8988T (cell line): ENCODE results near the gene DPEP3.
"Not testable (repeated sequence)": the region's sequence is repeated elsewhere in the genome, so short reads cannot be mapped to it uniquely, and the experiment has no call there.

ENCODE experiments used
- DNase-seq: peaks from one replicate; pipeline ENCODE4 v3.0.0; 2011

Gene DPEP3

DNA sequence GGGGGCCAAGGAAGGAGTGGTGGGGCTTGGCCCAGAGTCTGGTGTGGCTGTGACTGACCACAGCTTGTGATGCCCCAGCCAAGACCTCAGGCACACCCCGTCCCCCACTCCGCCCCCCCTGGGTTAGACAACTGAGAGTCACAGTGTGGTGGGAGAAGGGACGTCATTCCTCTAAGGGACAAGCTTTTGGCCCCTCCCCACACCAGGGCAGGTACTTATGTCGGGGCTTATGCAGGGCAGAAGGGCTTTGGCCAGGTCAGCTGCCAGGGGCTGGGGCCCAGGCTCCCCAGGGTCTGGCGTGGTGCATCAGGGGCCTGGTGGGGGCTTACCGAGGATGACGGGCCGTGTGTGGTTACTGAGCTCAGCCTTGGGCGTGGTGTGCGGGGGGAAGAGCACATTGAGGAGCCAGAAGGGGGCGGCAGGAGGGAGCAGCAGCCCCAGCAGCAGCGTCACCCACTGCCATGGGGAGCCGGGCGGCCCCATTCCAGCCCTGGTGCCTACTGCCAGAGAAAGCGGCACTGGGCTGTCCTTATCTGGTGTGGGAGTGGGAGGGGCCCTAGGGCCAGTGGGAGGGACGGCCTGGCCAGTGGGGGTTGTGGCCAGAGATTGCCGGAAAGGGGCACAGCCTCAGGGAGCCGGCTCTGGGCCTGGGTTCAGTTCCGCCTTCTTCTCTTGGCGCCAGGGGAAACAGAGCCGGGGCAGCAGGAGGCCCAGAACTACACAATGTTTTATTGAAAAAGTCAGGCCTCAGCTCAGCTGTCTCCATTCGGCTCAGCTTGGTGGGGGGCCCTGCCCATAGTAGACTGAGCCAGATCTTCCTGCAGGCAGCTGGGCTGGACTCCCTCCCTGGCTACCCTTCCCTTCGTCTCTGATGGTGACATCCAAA lies 36.4 kb downstream of the DPEP3 start, which contains the start of gene LCAT:
LCAT (minus strand) TSS at position 502 of the 886 bp plus-strand sequence; CDS start at position 483, 19 bp downstream.
- no peak for DNase-seq

DNA sequence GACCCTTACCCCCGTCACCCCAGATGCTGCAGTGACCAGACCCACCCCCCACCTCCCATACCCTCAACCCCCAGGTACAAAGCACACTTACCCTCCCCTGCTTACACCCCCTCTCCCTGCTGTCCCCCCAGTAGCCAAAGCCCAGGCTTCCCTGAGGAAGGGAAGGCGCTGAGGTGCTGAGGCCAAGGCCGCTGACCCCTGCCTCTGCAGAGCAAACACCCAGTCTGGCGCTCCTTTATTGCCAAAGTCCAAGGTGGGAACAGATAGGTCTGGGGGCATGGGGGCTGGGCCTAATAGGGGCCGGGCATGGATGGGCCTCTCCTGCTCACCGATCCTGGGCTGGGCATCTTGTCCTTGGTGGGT lies 37.1 kb downstream of the DPEP3 start:
- no peak for DNase-seq

DNA sequence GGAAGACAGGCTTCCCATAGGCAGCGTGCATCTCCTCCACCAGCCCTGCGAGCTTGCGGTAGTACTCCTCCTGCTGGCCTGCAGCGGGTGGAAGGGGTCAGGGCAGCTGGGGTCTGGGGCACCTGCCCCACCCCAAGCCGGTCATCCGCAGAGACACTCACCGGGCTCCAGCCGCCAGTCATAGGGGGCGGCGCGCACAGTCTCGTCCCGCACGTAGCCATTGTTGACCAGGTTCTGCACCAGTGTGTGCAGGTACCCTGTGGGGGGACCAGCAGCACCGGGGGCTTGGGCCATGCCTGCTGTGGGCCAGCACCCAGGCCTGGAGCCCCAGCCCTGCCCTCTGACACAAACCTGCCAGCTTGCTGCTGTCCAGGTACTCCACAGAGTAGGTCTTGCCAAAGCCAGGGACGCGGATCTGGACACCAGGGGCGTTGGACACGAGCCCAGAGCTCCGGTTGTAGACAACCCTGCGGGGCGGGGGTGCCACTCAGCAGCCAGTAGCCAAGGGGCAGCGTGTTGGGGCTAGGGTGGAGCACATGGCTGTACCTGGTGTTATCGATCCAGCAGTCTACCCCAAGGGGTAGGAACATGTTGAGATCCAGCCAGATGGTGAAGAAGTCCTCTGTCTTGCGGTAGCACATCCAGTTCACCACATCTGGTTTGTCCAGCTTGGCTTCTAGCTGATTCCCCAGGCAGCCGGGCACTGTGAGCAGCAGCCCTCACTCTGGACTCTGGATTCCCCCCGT lies 37.6 kb downstream of the DPEP3 start:
- no peak for DNase-seq

DNA sequence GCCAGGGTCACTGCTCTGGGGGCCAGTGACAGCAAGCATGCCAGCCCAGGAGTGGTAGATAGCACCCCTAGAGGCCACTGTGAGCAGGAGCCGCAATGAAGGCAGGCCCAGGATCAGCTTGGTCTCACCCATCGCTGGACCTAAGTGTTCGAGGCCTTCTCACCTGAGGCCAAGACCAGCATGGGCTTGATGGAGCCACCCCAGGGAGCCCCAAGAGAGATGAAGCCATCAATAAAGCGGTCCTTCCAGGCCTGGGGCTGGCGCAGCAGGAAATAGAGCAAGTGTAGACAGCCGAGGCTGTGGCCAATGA lies 38.1 kb downstream of the DPEP3 start:
- peak; percentile 79 for DNase-seq

DNA sequence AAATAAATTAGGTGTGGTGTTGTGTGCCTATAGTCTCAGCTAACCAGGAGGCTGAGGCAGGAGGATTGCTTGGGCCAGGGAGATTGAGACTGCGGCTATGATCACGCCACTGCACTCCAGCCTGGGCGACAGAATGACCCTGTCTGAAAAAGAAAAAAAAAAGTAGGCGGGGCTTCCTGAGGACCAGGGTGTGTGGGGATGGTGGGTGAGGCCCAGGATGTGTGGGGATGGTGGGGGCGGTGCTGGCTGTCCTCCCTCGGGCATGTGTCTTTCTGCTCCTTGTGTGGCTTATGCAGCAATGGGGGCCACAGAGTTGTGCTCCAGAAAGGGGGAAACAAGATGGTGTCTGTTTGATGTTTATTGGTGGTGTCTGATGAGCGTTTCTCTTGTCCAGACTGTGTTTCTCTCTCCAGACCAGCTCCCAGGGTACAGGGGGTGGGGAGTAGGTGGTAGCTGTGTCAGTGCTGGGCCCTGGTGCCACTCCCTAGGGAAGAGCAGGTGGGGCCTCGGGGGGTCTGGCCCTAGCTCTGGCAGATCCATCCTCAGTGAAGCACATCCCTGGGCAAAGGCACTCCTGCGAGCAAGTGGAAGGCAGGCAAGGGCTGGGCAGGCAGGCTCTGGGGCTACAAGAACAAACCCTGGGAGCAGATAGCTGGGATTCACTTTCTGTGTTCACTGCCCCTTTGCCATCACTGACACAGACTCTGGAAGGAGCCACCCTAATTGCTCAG lies 38.7 kb downstream of the DPEP3 start:
- no peak for DNase-seq

DNA sequence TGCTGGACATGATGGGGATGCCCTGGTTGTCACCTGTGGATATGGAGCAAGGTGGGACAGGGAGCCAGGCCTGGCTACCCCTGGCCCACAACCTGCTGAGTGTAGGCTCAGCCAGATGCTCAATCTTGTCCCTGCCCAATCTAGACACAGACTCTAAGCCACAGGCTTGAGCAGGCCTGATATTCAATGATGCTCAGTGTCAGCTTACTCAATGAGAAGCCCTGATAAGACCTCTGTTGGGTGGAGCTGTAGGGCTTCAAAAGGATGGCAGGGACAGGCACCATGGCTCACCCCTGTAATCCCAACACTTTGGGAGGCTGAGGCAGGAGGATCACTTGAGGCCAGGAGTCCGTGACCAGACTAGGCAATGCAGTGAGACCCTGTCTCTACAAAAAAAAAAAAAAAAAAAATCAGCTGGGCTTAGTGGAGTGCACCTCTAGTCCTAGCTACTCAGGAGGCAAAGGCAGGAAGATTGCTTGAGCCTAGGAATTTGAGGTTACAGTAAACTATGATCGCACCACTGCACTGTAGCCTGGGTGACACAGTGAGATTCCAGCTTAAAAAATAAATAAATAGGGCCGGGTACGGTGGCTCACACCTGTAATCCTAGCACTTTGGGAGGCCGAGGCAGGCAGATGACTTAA lies 39.7 kb downstream of the DPEP3 start:
- DNase-seq = no peak

DNA sequence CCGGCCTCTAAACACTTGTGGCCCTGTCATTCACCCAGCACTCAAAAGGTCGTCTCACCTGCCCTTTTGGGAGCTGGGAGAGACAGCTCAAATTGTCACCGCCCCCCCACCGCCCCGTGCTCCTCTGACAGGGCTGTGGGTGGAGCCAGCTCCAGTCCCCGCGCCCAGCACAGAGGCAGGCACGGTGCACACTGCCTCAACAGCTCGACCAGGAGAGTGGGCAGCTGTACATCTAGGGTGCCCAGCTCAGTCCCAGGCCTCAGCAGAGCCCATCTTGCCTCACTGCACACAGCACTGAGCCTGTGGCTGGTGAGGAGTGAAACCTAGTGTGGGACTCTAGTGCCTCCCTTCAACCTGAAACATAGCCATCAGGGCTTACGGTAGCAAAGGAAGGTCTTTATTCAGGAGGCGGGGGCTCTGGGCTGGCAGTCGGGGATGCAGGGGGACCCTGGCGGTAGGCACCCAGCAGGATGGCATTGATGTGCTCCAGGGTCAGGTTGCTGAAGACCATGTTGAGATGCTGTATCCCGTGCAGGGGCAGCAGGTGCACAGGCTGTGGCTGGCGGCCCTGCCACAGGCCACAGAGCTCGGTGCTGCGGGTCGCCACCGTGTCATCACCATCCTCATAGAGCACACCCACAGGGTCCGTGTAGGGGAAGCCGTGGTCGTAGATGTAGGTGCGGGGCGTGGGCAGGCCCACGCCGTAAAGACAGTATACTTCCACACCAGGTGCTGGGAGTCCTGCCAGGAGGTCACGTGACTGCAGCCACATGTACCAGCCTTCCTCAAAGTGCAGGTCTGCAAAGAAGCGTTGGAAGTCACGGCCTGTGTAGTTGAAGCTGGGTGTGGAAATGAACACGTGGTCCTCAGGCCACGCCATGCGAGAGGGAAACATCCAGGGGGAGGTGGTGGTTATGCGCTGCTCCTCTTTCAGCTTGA lies 40.5 kb downstream of the DPEP3 start:
- no peak for DNase-seq

DNA sequence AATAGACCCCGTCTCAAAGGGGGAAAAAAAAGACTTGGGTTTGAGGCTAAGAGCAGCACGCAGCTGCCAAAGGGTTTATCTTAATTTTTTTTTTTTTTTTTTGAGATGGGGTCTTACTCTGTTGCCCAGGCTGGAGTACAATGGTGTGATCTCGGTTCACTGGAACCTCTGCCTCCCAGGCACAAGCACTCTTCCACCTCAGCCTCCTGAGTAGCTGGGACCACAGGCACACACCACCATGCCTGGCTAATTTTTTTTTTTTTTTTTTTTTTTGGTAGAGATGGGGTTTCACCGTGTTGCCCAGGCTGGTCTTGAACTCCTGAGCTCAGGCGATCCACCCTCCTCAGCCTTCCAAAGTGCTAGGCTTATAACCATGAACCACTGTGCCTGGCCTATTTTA lies 42.6 kb downstream of the DPEP3 start:
- DNase-seq = not testable (repeated sequence)

DNA sequence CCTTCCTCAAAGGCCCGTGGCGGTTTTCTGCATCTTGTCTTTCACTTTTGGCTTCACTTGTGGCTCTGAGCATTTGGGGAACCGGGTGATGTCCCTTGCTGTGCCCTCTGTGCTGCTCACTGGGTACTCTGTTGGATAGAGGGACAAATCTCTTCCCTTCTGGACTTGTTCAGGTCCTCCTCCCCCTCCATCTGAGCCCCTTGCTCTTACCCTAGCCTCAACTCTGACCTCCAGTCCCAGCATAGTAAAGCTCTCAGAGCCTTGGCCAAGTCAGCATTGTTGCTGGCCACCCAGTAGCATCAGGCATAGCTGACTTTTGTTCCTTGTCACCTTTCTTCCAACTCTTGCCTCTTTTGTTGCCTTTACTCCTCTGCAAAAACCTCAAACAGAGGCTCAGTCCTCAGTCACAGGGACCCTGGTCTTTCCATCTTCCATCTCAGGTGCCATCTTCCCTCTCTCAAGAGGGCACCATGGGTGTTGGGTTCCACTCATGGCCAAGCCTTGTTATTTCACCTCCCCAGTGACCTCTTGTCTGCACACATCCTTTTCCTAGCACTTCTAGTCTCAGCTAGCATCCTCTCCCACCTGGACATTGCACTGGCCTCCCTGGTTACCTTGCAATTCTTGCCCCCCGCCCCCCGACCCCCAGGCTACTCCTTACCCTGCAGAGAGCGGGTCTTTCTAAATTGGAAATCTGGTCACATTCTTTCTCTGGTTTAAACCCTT lies 43.3 kb downstream of the DPEP3 start:
- DNase-seq = no peak

DNA sequence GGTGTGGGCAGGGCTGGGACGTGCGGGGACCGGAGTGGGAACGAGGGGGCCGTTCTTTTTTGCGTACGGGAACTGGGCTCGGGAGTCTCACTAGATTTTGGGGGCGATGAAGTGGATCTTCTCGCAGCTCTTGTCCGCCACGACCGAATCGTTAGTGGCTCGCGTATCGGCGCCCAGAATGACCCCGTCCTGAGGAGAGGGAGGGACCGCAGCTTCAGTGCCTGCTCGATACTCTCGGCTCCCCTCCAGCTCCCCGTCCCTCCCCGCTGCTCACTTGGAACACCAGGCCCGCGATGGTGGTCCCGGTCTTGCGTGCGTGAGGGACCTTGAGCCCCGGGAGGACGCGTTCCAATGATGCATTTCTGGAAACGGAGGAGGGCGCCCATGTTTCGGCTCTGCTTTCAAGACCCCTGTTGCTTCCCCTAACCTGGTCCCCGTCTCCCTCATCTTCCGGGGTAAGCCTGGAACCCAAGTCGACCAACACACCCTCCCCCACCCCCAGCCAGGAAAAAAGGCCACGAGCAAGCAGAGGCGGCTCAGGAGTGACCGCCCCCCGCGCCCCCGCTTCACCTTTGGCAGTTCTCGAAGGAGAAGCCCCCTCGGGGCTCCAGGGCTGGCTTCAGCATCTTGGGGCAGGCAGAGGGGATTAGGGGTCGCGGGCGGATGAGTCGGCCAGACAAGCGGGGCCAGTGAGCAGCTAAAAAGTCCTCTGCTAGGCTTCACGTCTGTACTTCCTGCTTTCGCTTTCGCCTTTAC lies 44.0 kb downstream of the DPEP3 start, which contains the start of gene PSMB10:
PSMB10 (minus strand) TSS at position 727 of the 756 bp plus-strand sequence; CDS start at position 626, 101 bp downstream.
- DNase-seq = no peak

DNA sequence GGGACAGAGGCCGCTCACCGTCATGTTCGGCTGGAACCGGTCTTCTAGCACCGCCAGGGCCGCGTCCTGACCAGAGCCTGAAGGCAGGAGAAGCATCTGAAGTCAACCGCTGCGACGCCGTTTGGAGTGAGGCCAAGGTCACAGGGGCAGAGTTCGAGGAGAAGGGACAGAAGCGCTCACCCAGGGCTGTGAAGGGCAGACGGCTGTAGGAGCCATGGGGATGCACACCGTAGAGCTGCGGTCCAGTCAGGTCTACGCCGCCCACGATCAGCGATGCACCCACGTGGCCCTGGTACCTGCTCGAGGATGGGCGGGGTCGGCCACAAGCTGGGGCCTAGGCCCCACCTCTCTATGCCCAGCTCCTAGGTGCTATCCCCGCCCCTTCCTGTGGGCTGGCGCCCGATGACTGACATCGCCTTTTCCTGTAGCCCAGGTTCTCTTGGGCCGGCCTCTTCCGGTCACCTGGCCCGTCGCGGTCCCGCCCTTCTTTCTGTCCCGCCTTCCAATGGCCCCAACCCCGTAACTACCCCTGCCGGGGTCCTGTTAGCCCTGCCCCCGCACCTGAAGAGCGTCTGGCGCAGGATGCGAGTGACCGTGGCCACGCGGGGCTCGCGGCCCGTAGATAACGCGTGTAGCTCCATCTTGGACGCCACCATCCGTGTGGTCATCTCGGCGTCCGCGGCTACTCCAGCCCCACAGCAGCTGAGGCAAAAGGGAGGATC lies 44.7 kb downstream of the DPEP3 start:
- peak; percentile 100 for DNase-seq

DNA sequence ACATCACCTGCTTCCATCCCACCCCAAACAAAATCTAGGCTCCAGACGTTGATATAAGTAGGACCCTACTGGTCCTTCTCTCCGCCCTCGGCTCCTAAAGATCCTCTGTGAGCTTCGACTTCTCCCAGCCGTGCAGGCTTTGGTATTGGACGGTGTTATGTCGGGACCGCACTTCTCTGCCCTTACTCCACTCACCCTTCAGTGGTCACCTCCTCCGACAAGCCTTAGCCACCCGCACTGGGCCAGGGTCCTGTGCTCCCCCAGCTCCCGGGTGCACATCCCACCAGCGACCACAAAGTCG lies 45.2 kb downstream of the DPEP3 start:
- DNase-seq = no peak

DNA sequence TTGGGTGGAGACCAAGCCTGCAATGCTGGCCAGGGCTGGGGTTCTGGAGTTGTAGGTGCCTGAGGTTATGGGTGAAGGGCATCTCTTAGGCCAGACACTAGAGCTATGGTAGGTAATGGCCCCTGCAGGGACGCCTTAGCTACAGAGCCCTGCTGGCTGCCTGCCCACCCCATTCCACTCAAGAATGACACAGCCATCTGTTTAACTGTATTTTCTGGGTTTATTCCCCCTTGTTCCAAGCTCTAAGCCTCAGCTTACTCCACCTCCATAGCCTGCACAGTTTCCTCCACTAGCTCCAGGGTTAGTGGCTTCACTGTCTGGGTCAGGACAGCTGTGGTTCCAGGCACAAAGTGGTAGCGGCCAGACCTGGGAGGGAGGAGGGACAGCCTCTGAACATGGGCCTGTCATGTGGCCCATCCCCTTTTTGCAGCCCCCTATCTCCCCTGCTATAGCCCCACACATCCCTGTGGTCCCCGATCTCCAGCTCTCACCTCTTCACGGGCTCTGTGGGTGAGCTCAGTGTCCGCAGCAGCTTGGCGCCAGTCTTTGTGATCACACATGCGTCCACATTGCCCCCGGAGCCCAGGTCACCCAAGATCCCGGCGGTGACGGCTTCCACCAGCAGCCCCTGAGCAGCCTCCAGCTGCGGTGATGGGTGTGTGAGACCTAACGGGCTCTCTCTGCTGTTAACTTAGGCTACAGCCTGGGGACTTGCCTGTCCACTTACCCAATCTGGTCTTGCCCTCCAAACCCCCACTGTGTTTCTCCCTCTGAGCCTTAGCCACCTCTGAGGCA lies 45.8 kb downstream of the DPEP3 start:
- DNase-seq = no peak

DNA sequence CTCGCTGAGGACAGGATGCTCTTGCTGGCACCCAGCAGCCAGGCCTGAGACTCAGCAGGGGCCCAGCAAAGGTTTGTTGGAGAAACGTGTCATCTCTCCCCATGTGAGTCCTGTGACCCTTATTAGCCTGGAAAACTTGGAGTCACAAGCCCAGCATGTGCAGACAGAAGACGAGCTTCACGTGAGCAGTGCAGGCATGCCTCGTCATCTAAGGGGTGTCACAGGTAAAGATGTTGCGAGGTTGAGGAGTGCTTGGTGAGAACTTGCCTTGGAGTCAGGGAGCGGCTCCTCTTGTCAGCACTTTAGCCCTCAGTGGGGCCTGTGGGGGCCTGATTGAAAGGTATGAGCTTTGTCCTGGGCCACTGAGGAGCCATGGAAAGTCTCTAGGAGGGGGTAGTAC lies 46.5 kb downstream of the DPEP3 start:
- no peak for DNase-seq

DNA sequence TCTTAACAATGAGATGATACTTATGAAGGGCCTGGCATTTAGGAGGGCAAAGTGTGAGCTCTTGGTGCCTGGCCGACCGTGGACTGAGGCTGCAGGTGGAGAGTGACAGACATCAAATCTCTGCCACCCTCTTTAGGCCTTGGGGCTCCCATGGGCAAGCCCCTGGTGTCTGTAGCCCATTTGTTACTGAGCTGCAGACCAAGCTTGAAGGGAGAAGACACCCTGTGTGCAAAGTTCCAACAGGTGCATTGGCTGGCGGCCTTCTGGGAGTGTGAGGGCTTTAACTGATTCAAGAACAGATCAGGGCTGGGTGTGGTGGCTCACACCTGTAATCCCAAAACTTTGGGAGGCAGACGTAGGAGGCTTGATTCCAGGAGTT lies 47.8 kb downstream of the DPEP3 start:
- no peak for DNase-seq

DNA sequence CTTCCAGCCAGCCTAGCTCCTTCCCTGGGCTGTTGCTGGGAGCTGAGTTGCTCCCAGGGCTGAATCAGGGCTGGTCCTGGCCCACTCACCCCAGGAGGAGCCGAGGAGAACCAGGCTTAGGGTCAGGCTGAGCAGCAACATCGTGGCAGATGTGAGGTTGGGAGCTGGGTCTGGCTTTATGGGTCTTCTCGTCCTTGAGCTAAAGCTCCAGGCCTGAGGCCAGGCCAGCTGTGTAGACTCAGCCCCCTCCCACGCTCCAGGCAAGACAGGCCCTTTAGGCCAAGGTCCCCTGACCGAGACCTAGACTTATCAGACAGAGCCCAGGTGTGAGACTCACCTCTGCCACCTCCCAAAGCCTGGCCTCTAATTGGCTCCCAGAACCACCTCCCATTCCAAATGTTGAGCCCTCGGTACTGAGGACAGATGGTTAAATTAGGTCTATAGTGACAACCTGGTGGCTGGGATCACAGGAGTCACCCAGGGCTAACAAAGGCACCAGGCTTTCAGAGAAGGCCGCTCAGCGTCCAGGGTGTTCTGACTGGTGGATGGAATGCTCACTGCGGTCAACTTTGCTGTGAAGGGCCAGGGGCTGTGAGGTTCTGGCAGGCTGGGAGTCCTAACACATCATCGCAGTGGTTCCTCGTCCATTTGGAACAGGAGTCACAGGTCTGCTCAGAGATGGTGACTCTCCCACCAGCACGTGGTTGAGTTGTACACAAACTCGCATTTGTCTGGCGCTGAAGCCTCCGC lies 48.4 kb downstream of the DPEP3 start, which contains the start of gene CTRL:
CTRL (minus strand) TSS at position 151 of the 750 bp plus-strand sequence; CDS start at position 141, 10 bp downstream.
- no peak for DNase-seq

DNA sequence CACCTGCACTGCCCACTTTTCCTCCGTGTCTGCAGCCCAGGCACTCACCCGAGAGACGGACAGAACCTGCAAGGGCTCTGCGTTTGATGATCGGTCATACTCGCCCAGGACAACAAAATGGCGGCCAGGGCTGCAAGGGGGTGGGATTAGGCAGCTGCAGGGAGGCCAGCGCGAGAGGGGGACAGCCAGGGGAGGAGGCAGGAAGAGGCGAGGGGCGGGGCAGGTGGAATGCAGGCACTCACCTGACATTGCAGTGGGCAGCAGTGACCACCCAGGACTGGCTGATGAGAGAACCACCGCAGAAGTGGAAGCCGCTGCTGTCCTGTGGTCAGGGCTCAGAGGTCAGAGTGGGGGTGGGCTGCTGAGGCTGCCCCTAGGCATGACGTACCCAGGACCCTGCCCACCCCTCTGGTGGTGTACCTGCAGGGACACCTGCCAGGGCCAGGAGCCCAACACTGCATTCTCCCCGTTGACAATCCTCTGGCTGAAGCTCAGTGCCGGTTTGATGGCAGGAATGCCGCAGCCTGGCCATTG lies 49.6 kb downstream of the DPEP3 start:
- no peak for DNase-seq

DNA sequence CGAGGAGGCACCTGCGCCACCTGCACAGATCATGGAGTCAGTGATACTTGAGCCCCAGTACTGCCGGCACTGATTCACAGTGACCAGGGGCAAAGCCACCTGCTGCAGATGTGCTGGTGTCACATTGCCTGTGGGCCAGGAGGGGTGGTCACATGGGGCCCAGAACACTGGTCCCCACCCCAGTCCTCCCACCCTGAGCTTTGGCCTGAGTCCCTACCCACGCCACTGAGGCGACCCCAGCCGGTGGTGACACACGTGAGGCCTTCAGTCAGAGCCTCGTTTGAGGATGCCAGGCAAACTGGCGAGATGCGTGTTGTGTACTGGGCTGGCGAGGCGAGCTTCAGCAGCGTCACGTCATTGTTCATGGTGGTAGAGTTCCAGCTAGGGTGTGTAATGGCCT lies 50.1 kb downstream of the DPEP3 start:
- DNase-seq = no peak
